IPS-15b (cell line): ENCODE data around the gene SSX5.
"Not testable (repeated sequence)": the region's sequence is repeated elsewhere in the genome, so short reads cannot be mapped to it uniquely, and the experiment has no call there.

Source experiments
- H3K27me3 ChIP-seq: one replicate; pipeline ENCODE4 v1.6.1; 2013; ENCODE audit warnings: low read length; ENCODE audit not compliant: control insufficient read depth, insufficient read depth
- H3K36me3 ChIP-seq: one replicate; pipeline ENCODE4 v1.6.1; 2013; ENCODE audit warnings: low read length; ENCODE audit not compliant: control insufficient read depth, insufficient read depth
- H3K4me1 ChIP-seq: one replicate; pipeline ENCODE4 v1.6.1; 2013; ENCODE audit warnings: mild to moderate bottlenecking, low read length; ENCODE audit not compliant: control insufficient read depth, insufficient read depth
- H3K4me3 ChIP-seq: one replicate; pipeline ENCODE4 v1.5.1; 2013; ENCODE audit warnings: low read depth, low read length
- H3K9ac ChIP-seq: one replicate; pipeline ENCODE4 v1.6.1; 2013; ENCODE audit warnings: low read depth, mild to moderate bottlenecking, low read length
- H3K9me3 ChIP-seq: one replicate; pipeline ENCODE4 v1.6.1; 2013; ENCODE audit warnings: mild to moderate bottlenecking, low read length; ENCODE audit not compliant: control insufficient read depth, insufficient read depth

The SSX5 gene

DNA sequence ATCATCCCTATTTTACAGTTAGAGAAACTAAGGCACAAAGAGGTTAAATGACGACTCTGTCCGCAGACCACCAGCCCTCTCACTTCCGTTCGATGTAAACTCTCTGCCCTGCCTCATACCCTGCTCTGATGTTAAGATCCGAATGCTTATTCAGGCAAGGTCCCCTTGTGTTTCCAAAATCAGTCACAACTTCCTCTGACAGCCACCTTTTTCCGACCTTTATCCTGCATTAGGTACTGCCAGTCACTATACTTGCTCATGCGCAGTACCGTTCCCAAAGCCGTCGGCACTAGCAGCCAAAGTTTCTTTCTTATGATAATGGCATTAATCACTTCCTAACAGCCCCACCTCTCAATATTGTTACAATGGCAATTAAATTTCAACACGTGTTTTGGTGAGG is 53.9 kb downstream of the SSX5 start:
- H3K4me1 ChIP-seq, H3K36me3 ChIP-seq, H3K27me3 ChIP-seq, H3K4me3 ChIP-seq, H3K9ac ChIP-seq, H3K9me3 ChIP-seq: not testable (repeated sequence)

DNA sequence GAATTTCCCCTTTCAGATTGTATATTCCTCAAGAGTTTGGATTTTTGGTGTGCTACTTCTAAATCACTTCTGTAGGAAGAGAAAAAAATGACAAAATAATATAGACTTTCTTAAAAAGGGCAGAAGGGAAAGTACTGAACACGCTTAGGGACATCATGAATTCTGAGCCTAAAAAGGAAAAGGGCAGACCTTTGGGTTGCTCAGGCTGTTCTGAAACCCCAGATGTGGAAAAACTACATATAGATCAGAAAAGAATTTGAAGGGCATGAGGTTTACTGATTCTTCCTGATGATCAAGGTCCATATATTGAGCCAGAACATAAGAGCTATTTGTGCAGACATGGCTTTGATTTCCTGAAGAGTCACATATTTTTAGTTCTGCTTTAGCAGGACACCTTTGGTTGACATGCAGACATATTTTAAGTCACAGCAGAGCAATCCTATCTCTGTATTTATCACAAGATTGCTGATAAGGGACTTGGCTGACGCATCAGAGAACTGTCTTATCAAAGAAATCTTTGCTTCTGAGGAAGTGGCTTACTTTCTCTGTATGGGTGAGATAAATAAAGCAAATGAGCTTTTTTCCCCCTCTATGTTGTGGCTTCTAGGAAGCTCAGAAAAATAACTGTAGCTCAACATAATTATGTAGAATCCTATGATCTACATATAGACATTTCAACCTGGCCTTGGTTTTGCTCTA is 54.6 kb downstream of the SSX5 start:
- not testable (repeated sequence) for H3K27me3 ChIP-seq, H3K4me3 ChIP-seq, H3K4me1 ChIP-seq, H3K9me3 ChIP-seq, H3K36me3 ChIP-seq, H3K9ac ChIP-seq

DNA sequence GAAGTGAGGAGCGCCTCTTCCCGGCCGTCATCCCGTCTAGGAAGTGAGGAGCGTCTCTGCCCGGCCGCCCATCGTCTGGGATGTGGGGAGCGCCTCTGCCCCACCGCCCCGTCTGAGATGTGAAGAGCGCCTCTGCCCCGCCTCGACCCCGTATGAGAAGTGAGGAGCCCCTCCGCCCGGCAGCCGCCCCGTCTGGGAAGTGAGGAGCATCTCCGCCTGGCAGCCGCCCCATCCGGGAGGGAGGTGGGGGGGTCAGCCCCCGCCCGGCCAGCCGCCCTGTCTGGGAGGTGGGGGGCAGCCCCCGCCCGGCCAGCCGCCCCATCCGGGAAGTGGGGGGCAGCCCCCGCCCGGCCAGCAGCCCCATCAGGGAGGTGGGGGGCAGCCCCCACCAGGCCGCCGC is 57.5 kb downstream of the SSX5 start:
- not testable (repeated sequence) for H3K9me3 ChIP-seq, H3K4me1 ChIP-seq, H3K36me3 ChIP-seq, H3K9ac ChIP-seq, H3K4me3 ChIP-seq, H3K27me3 ChIP-seq
